HG02852 (cell line): ENCODE data around the gene ENPP3.

Experiments
- ATAC-seq: cut with Tn5 transposase; IDR thresholded peaks from one replicate; pipeline ENCODE4 v1.9.1; 2021; ENCODE audit warnings: mild to moderate bottlenecking, moderate library complexity; ENCODE audit not compliant: unreplicated experiment

The ENPP3 gene

GRCh38 chr6:131642565-131642964 lies 5.5 kb downstream of the ENPP3 start:
- no peak for ATAC-seq

- ATAC-seq, result no peak
Observed at GRCh38 chr6:131642987-131643611, 6.0 kb downstream of the ENPP3 start.

GRCh38 chr6:131643855-131644460 lies 6.9 kb downstream of the ENPP3 start:
- ATAC-seq, result no peak

- no peak for ATAC-seq
Observed at GRCh38 chr6:131644921-131645320, 7.8 kb downstream of the ENPP3 start.

GRCh38 chr6:131645846-131646245 lies 8.7 kb downstream of the ENPP3 start:
- ATAC-seq, result no peak

- no peak for ATAC-seq
Observed at GRCh38 chr6:131646249-131646670, 9.2 kb downstream of the ENPP3 start.

GRCh38 chr6:131651782-131652181 lies 14.7 kb downstream of the ENPP3 start:
- no peak for ATAC-seq

GRCh38 chr6:131652472-131652871 lies 15.4 kb downstream of the ENPP3 start:
- no peak for ATAC-seq

GRCh38 chr6:131654326-131654725 lies 17.2 kb downstream of the ENPP3 start:
- no peak for ATAC-seq

GRCh38 chr6:131655387-131655786 lies 18.3 kb downstream of the ENPP3 start:
- ATAC-seq, result no peak

GRCh38 chr6:131655951-131656350 lies 18.8 kb downstream of the ENPP3 start:
- ATAC-seq, result no peak

GRCh38 chr6:131656667-131657066 lies 19.6 kb downstream of the ENPP3 start:
- ATAC-seq, result no peak

GRCh38 chr6:131657222-131657621 lies 20.1 kb downstream of the ENPP3 start:
- ATAC-seq, result no peak

GRCh38 chr6:131657630-131658111 lies 20.6 kb downstream of the ENPP3 start:
- ATAC-seq, result no peak

GRCh38 chr6:131658287-131658686 lies 21.2 kb downstream of the ENPP3 start:
- ATAC-seq, result no peak

GRCh38 chr6:131660195-131660594 lies 23.1 kb downstream of the ENPP3 start:
- ATAC-seq, result no peak

- ATAC-seq, result no peak
Observed at GRCh38 chr6:131663578-131664165, 26.6 kb downstream of the ENPP3 start.

GRCh38 chr6:131669891-131670290 lies 32.8 kb downstream of the ENPP3 start:
- no peak for ATAC-seq

GRCh38 chr6:131673184-131673583 lies 36.1 kb downstream of the ENPP3 start:
- ATAC-seq, result no peak

- no peak for ATAC-seq
Observed at GRCh38 chr6:131678442-131678841, 41.3 kb downstream of the ENPP3 start.

- ATAC-seq, result no peak
Observed at GRCh38 chr6:131680868-131681267, 43.8 kb downstream of the ENPP3 start.

- ATAC-seq, result no peak
Observed at GRCh38 chr6:131681585-131681984, 44.5 kb downstream of the ENPP3 start.
